ENCODE results near the gene RNF6. TPM values are rescaled to one million over a fixed set of nuclear protein-coding genes. Genes with fewer than 3 reads are reported as not detected.

Gene RNF6
- total RNA-seq, 1 experiment from 2014 or later, result 19.5 TPM

DNA sequence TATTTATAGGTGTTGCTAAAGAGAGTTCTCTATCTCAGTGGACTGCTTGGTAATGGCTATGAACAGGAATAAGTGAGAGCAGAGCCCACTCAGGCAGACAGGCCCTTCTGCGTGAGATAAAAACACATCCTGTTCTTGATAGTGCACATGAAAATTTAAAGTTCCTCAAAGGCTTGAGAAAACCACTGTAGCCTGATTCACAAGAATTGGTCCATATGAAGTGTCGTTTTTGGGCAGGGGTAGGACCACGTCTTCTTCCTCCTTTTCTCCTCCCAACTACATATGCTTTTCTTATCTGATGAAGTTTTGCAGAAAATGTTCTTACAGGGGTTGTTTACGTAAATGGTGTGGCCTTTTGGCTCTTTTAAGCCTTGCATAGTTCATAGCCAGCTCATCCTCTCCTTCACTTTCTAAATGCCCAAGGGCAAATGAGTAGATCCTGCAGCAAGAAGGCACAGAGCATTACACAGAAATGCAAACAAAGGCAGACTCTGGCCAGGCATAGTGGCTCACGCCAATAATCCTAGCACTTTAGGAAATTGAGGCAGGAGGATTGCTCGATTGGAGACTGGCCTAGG lies 53.8 kb downstream of the RNF6 start:
- Histone ChIP-seq H3K14ac (ENCODE audit: insufficient read depth, low read length) (no peak overlapping the region), H3K4ac (ENCODE audit: low read depth, low read length) (no peak overlapping the region), H3K79me2 (ENCODE audit: insufficient read depth, low read length) (no peaks in the 10 kb centered on the region), H3K18ac (ENCODE audit: insufficient read length, low read depth, low read length) (no peak overlapping the region), H2BK120ac (ENCODE audit: low read depth, low read length, poor library complexity, severe bottlenecking) (no peak overlapping the region), H2BK15ac (ENCODE audit: low read depth, low read length) (no peak overlapping the region), H3K9me3 (ENCODE audit: control insufficient read depth, low read depth, low read length) (no peaks in the 10 kb centered on the region), H4K8ac (replicated peaks; ENCODE audit: insufficient read length, low read depth, low read length) (no peak overlapping the region), H3K23ac (ENCODE audit: insufficient read length, low read depth, low read length) (no peak overlapping the region), H2BK20ac (ENCODE audit: low read depth, low read length, poor library complexity, severe bottlenecking) (no peak overlapping the region), H2BK5ac (ENCODE audit: insufficient read length, low read length) (no peak overlapping the region), H3K27ac (ENCODE audit: insufficient read length, low read depth, low read length) (no peak overlapping the region), H3K4me1 (ENCODE audit: insufficient read depth, low read length) (no peaks in the 10 kb centered on the region), H3K79me1 (ENCODE audit: insufficient read depth, low read depth, low read length, poor library complexity, severe bottlenecking) (no peaks in the 10 kb centered on the region), H2BK12ac (ENCODE audit: insufficient read length, low read depth, low read length) (no peak overlapping the region), H3K27me3 (ENCODE audit: insufficient read depth, low read length) (no peaks in the 10 kb centered on the region), H2AK5ac (ENCODE audit: insufficient read length, low read length) (no peak overlapping the region), H4K20me1 (ENCODE audit: control insufficient read depth, insufficient read depth, insufficient read length) (no peaks in the 10 kb centered on the region), H3K23me2 (ENCODE audit: insufficient read length, low read depth, low read length, poor library complexity, severe bottlenecking) (no peaks in the 10 kb centered on the region), H4K91ac (ENCODE audit: insufficient read length, low read depth, low read length) (no peak overlapping the region), H3T11ph (ENCODE audit: low read length) (no peak overlapping the region), H2AFZ (ENCODE audit: low read length) (no peak overlapping the region), H3K9ac (ENCODE audit: extremely low read depth, insufficient read length, low read length) (no peak overlapping the region), H3K4me2 (ENCODE audit: insufficient read depth, insufficient read length, low read length) (no peak overlapping the region), H4K5ac (ENCODE audit: insufficient read length, low read depth, low read length) (no peak overlapping the region), H3K56ac (ENCODE audit: insufficient read length, low read depth, low read length) (no peak overlapping the region)
- no CpG with 5 or more reads among the region's 6 CpGs for WGBS (ENCODE audit: extremely low coverage, insufficient read length, low lambda C conversion rate)
- Mint-ChIP-seq H3K27ac (no peak overlapping the region), H3K4me3 (no peak overlapping the region), H3K27me3 (ENCODE audit: low read depth) (no peaks in the 10 kb centered on the region), H3K4me1 (peaks cover 0 to 2% of the 10 kb centered on the region in 2 experiments; a peak in 1 of 4 replicates), H3K36me3 (ENCODE audit: insufficient read depth in 1 of 3, low read depth in 3 of 3) (peaks cover 0 to 8% (median 5%) of the 10 kb centered on the region in 3 experiments; a peak in 4 of 7 replicates), H3K9me3 (peaks cover 2 to 10% of the 10 kb centered on the region in 2 experiments; a peak in 3 of 5 replicates)
- TF ChIP-seq, protein P1, sequence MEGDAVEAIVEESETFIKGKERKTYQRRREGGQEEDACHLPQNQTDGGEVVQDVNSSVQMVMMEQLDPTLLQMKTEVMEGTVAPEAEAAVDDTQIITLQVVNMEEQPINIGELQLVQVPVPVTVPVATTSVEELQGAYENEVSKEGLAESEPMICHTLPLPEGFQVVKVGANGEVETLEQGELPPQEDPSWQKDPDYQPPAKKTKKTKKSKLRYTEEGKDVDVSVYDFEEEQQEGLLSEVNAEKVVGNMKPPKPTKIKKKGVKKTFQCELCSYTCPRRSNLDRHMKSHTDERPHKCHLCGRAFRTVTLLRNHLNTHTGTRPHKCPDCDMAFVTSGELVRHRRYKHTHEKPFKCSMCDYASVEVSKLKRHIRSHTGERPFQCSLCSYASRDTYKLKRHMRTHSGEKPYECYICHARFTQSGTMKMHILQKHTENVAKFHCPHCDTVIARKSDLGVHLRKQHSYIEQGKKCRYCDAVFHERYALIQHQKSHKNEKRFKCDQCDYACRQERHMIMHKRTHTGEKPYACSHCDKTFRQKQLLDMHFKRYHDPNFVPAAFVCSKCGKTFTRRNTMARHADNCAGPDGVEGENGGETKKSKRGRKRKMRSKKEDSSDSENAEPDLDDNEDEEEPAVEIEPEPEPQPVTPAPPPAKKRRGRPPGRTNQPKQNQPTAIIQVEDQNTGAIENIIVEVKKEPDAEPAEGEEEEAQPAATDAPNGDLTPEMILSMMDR (conservative IDR thresholded peaks at IDR 0.05), result no peak
- no peak for DNase-seq

Data from H9 (cell line).